ENCODE data around the gene SDR42E2. TPM values are rescaled to one million over a fixed set of nuclear protein-coding genes. Genes with fewer than 3 reads are reported as not detected.

Gene SDR42E2
- total and polyA plus RNA-seq, 8 donors, result 0.10 to 0.34 (median 0.21) TPM; not detected in 1

DNA sequence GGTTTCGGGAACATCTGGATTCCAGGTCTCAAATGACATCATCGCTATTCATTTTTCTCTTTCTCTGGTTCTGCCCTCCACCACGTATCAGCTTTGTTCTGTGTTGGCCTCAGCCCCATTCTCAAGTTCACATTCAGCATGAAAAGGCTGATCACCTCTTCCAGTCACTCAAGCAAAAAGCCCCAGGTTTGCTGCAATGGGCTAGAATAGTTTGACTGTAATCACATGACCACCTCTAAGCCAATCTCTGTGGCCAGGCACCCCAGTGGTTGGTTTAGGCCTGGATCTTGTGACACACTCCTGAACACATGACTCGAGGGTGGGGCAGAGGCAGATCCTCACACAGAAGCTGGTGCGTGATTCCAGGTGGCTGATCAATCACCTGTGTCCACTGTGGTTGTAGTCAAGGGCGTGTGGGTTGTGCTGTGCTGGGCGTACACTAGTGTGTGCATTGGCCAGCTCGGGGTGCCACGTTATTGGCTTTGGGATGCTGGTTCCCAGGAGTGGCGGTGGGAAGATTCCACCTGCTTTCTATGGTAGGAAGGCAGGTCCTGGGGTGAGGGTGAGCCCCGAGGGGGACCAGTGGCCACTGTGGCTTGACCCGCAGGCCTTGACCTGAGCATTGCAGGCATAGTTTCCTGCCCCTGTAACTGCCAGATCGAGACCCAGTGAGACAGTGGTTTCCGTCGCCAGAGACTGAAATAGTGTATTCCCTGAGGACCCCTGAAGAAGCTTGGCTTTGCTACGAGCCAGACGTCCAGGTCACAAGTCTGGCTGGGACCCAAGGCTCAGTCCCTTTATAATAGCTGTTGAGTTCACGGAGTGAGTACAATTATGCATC is 55.8 kb downstream of the SDR42E2 start:
- Histone ChIP-seq H3K27me3 (no peaks in the 10 kb centered on the region), H3K4me1 (peaks cover 0 to 18% of the 10 kb centered on the region in 2 donors), H3K36me3 (peaks cover 0 to under 1% of the 10 kb centered on the region in 2 donors), H3K9me3 (no peaks in the 10 kb centered on the region), H3K4me3 (no peak overlapping the region), H3K27ac (no peak overlapping the region)
- intact Hi-C loops (cut with DNase I), result no loop called here
- ATAC-seq (no peak), DNase-seq (no peak)
- no peak for TF ChIP-seq CTCF (IDR thresholded peaks at IDR 0.05)

DNA sequence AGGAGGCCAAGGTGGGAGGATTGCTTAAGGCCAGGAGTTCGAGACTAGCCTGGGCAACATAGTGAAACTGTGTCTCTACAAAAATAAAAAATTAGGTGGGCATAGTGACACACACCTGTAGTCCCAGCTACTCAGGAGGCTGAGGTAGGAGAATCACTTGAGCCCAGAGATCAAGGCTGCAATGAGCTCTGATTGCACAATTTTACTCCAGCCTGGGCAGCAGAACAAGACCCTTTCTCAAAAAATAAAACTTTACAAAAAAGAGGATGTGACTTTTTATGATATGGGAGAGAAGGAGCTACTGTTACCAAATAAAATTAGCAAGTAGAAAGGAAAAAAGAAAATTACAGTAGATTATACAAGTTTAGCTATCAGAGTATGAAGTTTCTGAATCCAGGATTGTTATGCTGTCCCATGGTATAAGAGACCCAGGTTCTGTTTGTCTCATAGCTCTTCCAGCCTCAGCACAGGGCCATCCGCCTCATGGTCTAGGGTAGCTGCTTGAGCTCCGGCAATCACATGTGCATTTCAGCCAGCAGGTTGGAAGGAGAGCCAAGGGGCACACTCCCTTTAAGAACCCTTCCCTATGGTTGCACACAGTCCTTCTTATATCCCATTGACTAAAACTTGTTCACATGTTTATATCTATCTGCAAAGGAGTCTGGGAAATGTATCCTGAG is 57.2 kb downstream of the SDR42E2 start:
- peaks cover 0 to 19% of the 10 kb centered on the region in 2 donors for H3K4me1 ChIP-seq
- H3K27ac ChIP-seq, result no peak overlapping the region
- H3K4me3 ChIP-seq, result no peak overlapping the region
- DNase-seq (no peak), ATAC-seq (no peak)
- H3K27me3 ChIP-seq, result no peaks in the 10 kb centered on the region
- H3K36me3 ChIP-seq, result no peaks in the 10 kb centered on the region
- intact Hi-C loops (cut with DNase I), result no loop called here
- no peaks in the 10 kb centered on the region for H3K9me3 ChIP-seq
- TF ChIP-seq CTCF (IDR thresholded peaks at IDR 0.05), result no peak

DNA sequence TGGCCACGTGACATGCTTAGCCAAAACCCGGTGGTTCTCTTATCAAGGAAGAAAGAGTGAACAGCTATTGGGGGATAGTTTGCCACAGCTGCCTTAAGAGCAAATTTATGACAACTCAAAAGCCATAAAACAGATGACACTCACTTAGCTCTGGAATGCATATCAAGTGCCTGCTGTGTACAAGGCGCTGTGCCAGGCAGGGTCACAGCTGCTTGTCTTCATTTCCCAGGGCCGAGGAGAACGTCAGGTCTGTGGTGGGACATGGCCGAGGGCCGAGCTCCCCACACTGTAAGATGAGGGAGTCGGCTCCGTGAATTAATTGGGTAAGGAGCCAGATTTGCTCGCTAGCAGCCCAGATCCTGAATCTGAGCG is 57.7 kb downstream of the SDR42E2 start:
- peak overlapping the region in 1 of 2 donors; percentile 21 for H3K27ac ChIP-seq
- H3K9me3 ChIP-seq, result no peaks in the 10 kb centered on the region
- peaks cover 0 to 19% of the 10 kb centered on the region in 2 donors for H3K4me1 ChIP-seq
- TF ChIP-seq CTCF (IDR thresholded peaks at IDR 0.05), result no peak
- DNase-seq (peak in 2 of 4 donors; percentile 94 to 96), ATAC-seq (peak; percentile 25)
- intact Hi-C loops (cut with DNase I), result no loop called here
- H3K27me3 ChIP-seq, result no peaks in the 10 kb centered on the region
- H3K4me3 ChIP-seq, result no peak overlapping the region
- no peaks in the 10 kb centered on the region for H3K36me3 ChIP-seq

- intact Hi-C loops (cut with DNase I), result no loop called here
- Histone ChIP-seq H3K36me3 (peaks cover 0 to 4% of the 10 kb centered on the region in 2 donors), H3K9me3 (no peaks in the 10 kb centered on the region), H3K27me3 (no peaks in the 10 kb centered on the region), H3K4me1 (peaks cover 0 to 19% of the 10 kb centered on the region in 2 donors), H3K4me3 (no peak overlapping the region), H3K27ac (peak overlapping the region in 1 of 2 donors; percentile 21)
- TF ChIP-seq CTCF (IDR thresholded peaks at IDR 0.05), result no peak
- no peak for DNase-seq
- peak; percentile 10 for ATAC-seq
These were observed 58.4 kb downstream of the SDR42E2 start for GRCh38 chr16:22220714-22221113.

DNA sequence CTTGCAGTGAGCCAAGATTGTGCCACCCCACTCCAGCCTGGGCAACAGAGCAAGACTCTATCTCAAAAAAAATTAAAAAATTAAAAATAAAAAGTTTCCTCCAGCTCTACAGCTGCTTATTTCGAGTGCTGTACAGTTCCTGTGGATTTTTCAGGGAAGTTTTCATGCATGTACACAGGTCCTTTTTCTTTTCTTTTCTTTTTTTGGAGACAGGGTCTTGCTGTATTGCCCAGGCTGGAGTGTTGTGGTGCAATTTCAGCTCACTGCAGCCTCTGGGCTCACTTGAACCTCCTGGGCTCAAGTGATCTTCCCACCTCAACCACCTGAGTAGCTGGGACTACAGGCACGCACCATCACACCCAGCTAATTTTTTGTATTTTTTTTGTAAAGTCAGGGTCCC is 59.7 kb downstream of the SDR42E2 start:
- ATAC-seq, result no peak
- peaks cover 0 to 11% of the 10 kb centered on the region in 2 donors for H3K36me3 ChIP-seq
- H3K4me1 ChIP-seq, result peaks cover 0 to 13% of the 10 kb centered on the region in 2 donors
- no peak overlapping the region for H3K4me3 ChIP-seq
- TF ChIP-seq CTCF (IDR thresholded peaks at IDR 0.05), result no peak
- no peak overlapping the region for H3K27ac ChIP-seq
- no peaks in the 10 kb centered on the region for H3K27me3 ChIP-seq
- no peaks in the 10 kb centered on the region for H3K9me3 ChIP-seq
- DNase-seq, result no peak
- intact Hi-C loops (cut with DNase I), result no loop called here

Measured in left lung (tissue), 10 donors.